A549 treated with GW870086 at 1 μM for 4 hours (cell line): ENCODE results near the gene TTBK1. TPM values are rescaled to one million over a fixed set of nuclear protein-coding genes. Genes with fewer than 3 reads are reported as not detected.

Source experiments
- total RNA-seq: library from RNA; stranded (reverse); fragments of 200-300 nt; extraction: Qiagen RNA extraction; gene quantifications from 5 replicates; pipeline ENCODE4 v1.2.3, GENCODE V29; 2022; ENCODE audit warnings: low read depth

The TTBK1 gene
- 0.03 to 0.11 TPM (median 0.08 TPM) in 5 replicates for total RNA-seq

GRCh38 chr6:43242908-43243663 is at the start of gene TTBK1:
Gene TTBK1, plus strand, starts transcription at chr6:43243481. Its CDS starts 3,180 bp downstream, at chr6:43246661.

DNA sequence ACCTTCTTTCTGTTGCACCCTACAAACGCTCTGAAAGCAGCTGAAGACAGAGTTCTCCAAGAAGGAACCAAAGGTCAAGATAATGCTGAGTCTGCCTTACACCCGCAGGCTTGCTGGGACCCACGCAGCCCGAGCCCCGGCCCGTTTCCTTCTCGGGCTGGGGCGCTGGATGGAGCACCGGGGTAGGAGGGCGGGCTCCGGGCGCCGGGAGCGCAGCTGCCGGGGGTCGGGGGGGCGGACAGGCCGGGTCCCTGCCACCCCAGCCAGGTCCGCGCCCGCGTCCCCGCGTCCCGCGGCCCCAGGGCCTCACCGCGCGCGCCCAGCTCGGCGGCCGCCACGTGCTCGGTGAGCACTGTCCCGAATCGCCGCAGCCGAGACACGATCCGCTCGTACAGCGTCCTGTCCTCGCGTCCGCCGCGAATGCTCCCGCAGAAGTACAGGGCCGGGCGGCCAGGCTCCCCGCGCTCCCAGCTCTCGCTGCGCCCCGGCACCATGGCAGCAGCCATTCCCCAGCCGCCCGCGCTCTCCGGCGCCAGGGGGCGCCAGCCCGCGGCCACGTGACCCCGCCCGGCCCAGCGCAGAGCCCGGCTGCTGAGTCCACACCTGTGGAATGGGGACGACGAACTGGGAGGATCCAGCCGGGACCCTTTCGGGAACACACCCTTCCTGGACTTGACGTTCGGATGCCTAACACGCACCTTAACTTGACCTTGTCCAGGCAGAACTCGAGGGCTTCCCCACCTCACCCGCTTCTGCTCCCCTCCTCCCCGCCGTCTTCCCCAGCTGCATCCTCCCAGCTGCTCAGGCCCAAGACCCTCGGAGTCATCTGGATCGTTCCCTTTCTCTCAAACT is 14.1 kb upstream of the TTBK1 start, which contains the start of gene DNPH1:
DNPH1 (minus strand) TSS at position 531 of the 852 bp plus-strand sequence; CDS start at position 506, 25 bp downstream.

GRCh38 chr6:43297644-43298564 is 54.6 kb downstream of the TTBK1 start, which contains the start of gene SLC22A7:
Gene SLC22A7, plus strand, starts transcription at chr6:43298260. Its CDS starts 99 bp downstream, at chr6:43298359.

DNA sequence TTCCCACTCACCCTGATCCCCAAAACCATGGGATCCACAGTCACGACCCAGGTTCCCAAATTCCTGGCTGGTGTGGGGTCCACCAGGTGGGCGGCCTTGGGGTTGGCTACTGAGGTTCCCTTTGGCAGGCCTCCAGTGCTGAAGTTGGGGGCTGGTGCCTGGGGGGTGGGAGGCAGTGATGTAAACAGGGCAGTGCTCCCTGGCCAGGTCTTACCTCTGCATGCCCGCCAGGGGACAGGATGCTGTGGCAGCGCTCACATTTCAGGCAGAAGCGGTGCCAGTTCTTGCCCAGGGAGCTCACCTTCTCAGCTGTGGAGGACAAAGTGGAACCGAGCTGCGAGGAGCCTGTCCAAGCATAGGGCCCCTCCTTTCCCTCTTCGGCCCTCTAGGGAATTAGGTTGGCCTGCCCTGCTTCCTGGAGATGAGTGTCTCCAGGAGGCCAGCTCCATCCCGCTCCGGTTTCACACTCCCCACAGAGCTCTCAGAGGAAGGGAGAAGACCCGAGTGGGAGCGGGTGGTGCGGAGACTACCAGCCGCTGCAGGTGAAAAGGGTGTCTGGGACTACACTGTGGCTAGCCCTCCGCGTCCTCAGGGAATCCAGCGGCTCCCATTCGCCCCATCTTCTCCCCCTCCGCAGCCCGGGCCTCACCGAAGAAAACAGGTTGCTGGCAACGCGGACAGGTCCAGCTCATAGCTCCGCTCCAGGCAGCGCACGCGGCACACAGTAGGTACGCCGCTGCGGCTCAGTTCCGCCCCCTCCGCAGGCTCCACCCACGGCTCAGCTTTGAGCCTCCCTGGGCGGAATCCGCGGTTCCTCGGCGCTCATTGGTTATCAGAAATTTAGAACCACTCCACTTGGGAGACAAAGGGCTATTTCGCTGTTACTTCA is 65.1 kb downstream of the TTBK1 start, which contains the start of gene CRIP3:
CRIP3 (minus strand) TSS at position 726 of the 889 bp plus-strand sequence; CDS start at position 692, 34 bp downstream.

Other genes starting within 250 kb of the TTBK1 start
- 87.9 to 98.7 TPM (median 93.7 TPM) in 5 replicates for gene MEA1, start 229.5 kb upstream of the TTBK1 start, total RNA-seq
- gene KLHDC3, start 229.2 kb upstream of the TTBK1 start, total RNA-seq = 24.7 to 28.7 TPM (median 26.6 TPM) in 5 replicates
- gene RRP36, start 221.9 kb upstream of the TTBK1 start, total RNA-seq = 70.0 to 78.6 TPM (median 71.7 TPM) in 5 replicates
- gene CUL7, start 189.6 kb upstream of the TTBK1 start, total RNA-seq = 6.2 to 8.3 TPM (median 6.9 TPM) in 5 replicates
- gene MRPL2, start 184.0 kb upstream of the TTBK1 start, total RNA-seq = 51.5 to 69.5 TPM (median 54.8 TPM) in 5 replicates
- 5.1 to 8.2 TPM (median 6.4 TPM) in 5 replicates for gene KLC4, start 183.8 kb upstream of the TTBK1 start, total RNA-seq
- 3.7 to 5.3 TPM (median 4.4 TPM) in 5 replicates for gene PTK7, start 167.2 kb upstream of the TTBK1 start, total RNA-seq
- 12.3 to 16.1 TPM (median 15.8 TPM) in 5 replicates for gene SRF, start 72.2 kb upstream of the TTBK1 start, total RNA-seq
- 5.6 to 10.0 TPM (median 8.2 TPM) in 5 replicates for gene CUL9, start 61.3 kb upstream of the TTBK1 start, total RNA-seq
- 79.1 to 97.6 TPM (median 96.2 TPM) in 5 replicates for gene DNPH1, start 14.0 kb upstream of the TTBK1 start, total RNA-seq
- gene SLC22A7, start 54.8 kb downstream of the TTBK1 start, total RNA-seq = not detected in 5 replicates
- 0.37 to 1.0 TPM (median 0.53 TPM) in 5 replicates for gene CRIP3, start 65.3 kb downstream of the TTBK1 start, total RNA-seq
- gene ZNF318, start 126.2 kb downstream of the TTBK1 start, total RNA-seq = 3.8 to 5.3 TPM (median 5.1 TPM) in 5 replicates
- gene ABCC10, start 184.1 kb downstream of the TTBK1 start, total RNA-seq = 6.2 to 11.6 TPM (median 10.6 TPM) in 5 replicates
- 5.1 to 7.8 TPM (median 6.8 TPM) in 5 replicates for gene DLK2, start 212.1 kb downstream of the TTBK1 start, total RNA-seq
- gene TJAP1, start 234.1 kb downstream of the TTBK1 start, total RNA-seq = 14.8 to 20.2 TPM (median 18.9 TPM) in 5 replicates